ENCODE results near the gene SKI.

SKI gene

GRCh38 chr1:2210084-2210653 lies 17.9 kb upstream of the SKI start:
- no peak for DNase-seq

- no peak for DNase-seq
These were observed 17.3 kb upstream of the SKI start for GRCh38 chr1:2210786-2211185.

GRCh38 chr1:2212274-2212531 lies 15.9 kb upstream of the SKI start:
- DNase-seq: no peak

GRCh38 chr1:2212532-2213491 lies 15.3 kb upstream of the SKI start:
- peak; percentile 97 for DNase-seq

- peak; percentile 91 for DNase-seq
These were observed 14.3 kb upstream of the SKI start for GRCh38 chr1:2213576-2214505.

GRCh38 chr1:2214541-2215241 lies 13.4 kb upstream of the SKI start:
- DNase-seq: no peak

- DNase-seq: no peak
These were observed 12.8 kb upstream of the SKI start for GRCh38 chr1:2215329-2215728.

- DNase-seq: no peak
These were observed 12.0 kb upstream of the SKI start for GRCh38 chr1:2215909-2216766.

GRCh38 chr1:2216767-2217058 lies 11.4 kb upstream of the SKI start:
- DNase-seq: no peak

GRCh38 chr1:2221271-2221670 lies 6.8 kb upstream of the SKI start:
- DNase-seq: no peak

GRCh38 chr1:2224170-2224584 lies 3.9 kb upstream of the SKI start:
- no peak for DNase-seq

GRCh38 chr1:2224631-2225428 lies 3.3 kb upstream of the SKI start:
- DNase-seq: no peak

GRCh38 chr1:2226525-2227345 lies 1.4 kb upstream of the SKI start:
- DNase-seq: no peak

- peak; percentile 97 for DNase-seq
These were observed 568 bp upstream of the SKI start for GRCh38 chr1:2227346-2228156.

- no peak for DNase-seq
These were observed 546 bp downstream of the SKI start for GRCh38 chr1:2228694-2229036.

- peak; percentile 54 for DNase-seq
These were observed 1.1 kb downstream of the SKI start for GRCh38 chr1:2229037-2229864.

- no peak for DNase-seq
These were observed 2.0 kb downstream of the SKI start for GRCh38 chr1:2229911-2230731.
